Natural killer cell (primary cell): ENCODE data around the gene ETV4. TPM values are rescaled to one million over a fixed set of nuclear protein-coding genes. Genes with fewer than 3 reads are reported as not detected.

Experiments
- ATAC-seq, 3 donors: fragments of 150-1000 bp in 2 of 3; fragments of 200-7000 bp in 1 of 3; cut with Tn5 transposase; 1 replicate in 1 of 3; 2 replicates in 2 of 3; pipeline ENCODE4 v1.10.0; 2021; ENCODE audit warnings: mild to moderate bottlenecking in 2 of 3, moderate library complexity in 2 of 3
- DNase-seq, 2 donors: peaks; one replicate each; pipeline versions ENCODE4 v3.0.0 to v3.0.0-alpha.2; 2013 to 2021; ENCODE audit warnings: mixed read lengths in 1 of 2
- H3K27ac ChIP-seq: one replicate; pipeline ENCODE4 v1.5.1; 2013; ENCODE audit warnings: mild to moderate bottlenecking, low read length
- H3K27me3 ChIP-seq: one replicate; pipeline ENCODE4 v1.6.1; 2013; ENCODE audit warnings: low read length; ENCODE audit not compliant: control insufficient read depth, insufficient read depth
- H3K36me3 ChIP-seq: one replicate; pipeline ENCODE4 v1.6.1; 2013; ENCODE audit warnings: low read length; ENCODE audit not compliant: control insufficient read depth, insufficient read depth
- H3K4me1 ChIP-seq: one replicate; pipeline ENCODE4 v1.6.1; 2013; ENCODE audit warnings: low read length; ENCODE audit not compliant: control insufficient read depth, insufficient read depth
- H3K4me3 ChIP-seq: one replicate; pipeline ENCODE4 v1.5.1; 2013; ENCODE audit warnings: low read length
- H3K9me3 ChIP-seq: one replicate; pipeline ENCODE4 v1.6.1; 2013; ENCODE audit warnings: low read length; ENCODE audit not compliant: control insufficient read depth, insufficient read depth
- H3K27ac Mint-ChIP-seq, 2 donors: one replicate each; pipeline ENCODE4 v1.8.0; 2022; ENCODE audit warnings: mild to moderate bottlenecking in 2 of 2, mixed read lengths in 2 of 2, moderate library complexity in 1 of 2
- H3K27me3 Mint-ChIP-seq, 2 donors: one replicate each; pipeline ENCODE4 v1.8.0; 2022; ENCODE audit warnings: low read depth in 2 of 2, mixed read lengths in 2 of 2
- H3K36me3 Mint-ChIP-seq: one replicate; pipeline ENCODE4 v1.8.0; 2022; ENCODE audit warnings: mixed read lengths
- H3K4me1 Mint-ChIP-seq, 2 donors: one replicate each; pipeline ENCODE4 v1.8.0; 2022; ENCODE audit warnings: mixed read lengths in 2 of 2
- H3K4me3 Mint-ChIP-seq: one replicate; pipeline ENCODE4 v1.8.0; 2022; ENCODE audit warnings: mild to moderate bottlenecking, moderate library complexity, mixed read lengths
- H3K9me3 Mint-ChIP-seq, 2 donors: one replicate each; pipeline ENCODE4 v1.8.0; 2022; ENCODE audit warnings: mixed read lengths in 2 of 2
- CTCF ChIP-seq: fragments of 200-600 bp; IDR thresholded peaks from one replicate; pipeline ENCODE4 v1.8.0; 2022; ENCODE audit warnings: antibody characterized with exemption
- WGBS: methylation state at CpG from one replicate; pipeline ENCODE4 v1.1.7; 2013; ENCODE audit warnings: missing lambda C conversion rate; ENCODE audit not compliant: insufficient coverage; 5-methylcytosine and 5-hydroxymethylcytosine counted together
- intact Hi-C: fragments of 100-400 bp; cut with micrococcal nuclease; formaldehyde crosslinking; loops from one replicate; pipeline ENCODE4 v1.14.2; 2022
- total RNA-seq, 4 donors: library from RNA; stranded (reverse); fragments of 120-200 nt in 1 of 4; gene quantifications; one replicate each; pipeline versions ENCODE4 v1.2.3 to v1.2.4, GENCODE V29; 2013 to 2022

Gene ETV4
- total RNA-seq, 3 donors from 2014 or later (not counting 1 experiment from before 2014, with no cell fraction given): not detected

GRCh38 chr17:43558805-43559160 is 12.6 kb upstream of the ETV4 start:
- Histone ChIP-seq H3K36me3 (no peaks in the 10 kb centered on the region), H3K4me3 (no peak overlapping the region), H3K27ac (no peak overlapping the region), H3K9me3 (no peaks in the 10 kb centered on the region), H3K27me3 (peaks cover 8% of the 10 kb centered on the region), H3K4me1 (no peaks in the 10 kb centered on the region)
- Mint-ChIP-seq H3K9me3 (no peaks in the 10 kb centered on the region), H3K27me3 (peaks cover 37 to 38% of the 10 kb centered on the region in 2 donors), H3K4me3 (no peak overlapping the region), H3K27ac (no peak overlapping the region), H3K4me1 (peaks cover 5 to 8% of the 10 kb centered on the region in 2 donors), H3K36me3 (no peaks in the 10 kb centered on the region)
- 93% methylated on average over 4 of the region's 5 CpGs for WGBS
- intact Hi-C loops: no loop called here
- no peak for TF ChIP-seq CTCF
- ATAC-seq (no peak), DNase-seq (no peak)

GRCh38 chr17:43556292-43556691 is 10.2 kb upstream of the ETV4 start:
- Mint-ChIP-seq H3K36me3 (no peaks in the 10 kb centered on the region), H3K27ac (no peak overlapping the region), H3K9me3 (no peaks in the 10 kb centered on the region), H3K4me3 (no peak overlapping the region), H3K27me3 (peaks cover 21 to 22% of the 10 kb centered on the region in 2 donors), H3K4me1 (peaks cover 4 to 5% of the 10 kb centered on the region in 2 donors)
- 10% methylated on average over 5 of the region's 5 CpGs for WGBS
- Histone ChIP-seq H3K9me3 (no peaks in the 10 kb centered on the region), H3K36me3 (no peaks in the 10 kb centered on the region), H3K27ac (no peak overlapping the region), H3K27me3 (no peaks in the 10 kb centered on the region), H3K4me1 (no peaks in the 10 kb centered on the region), H3K4me3 (no peak overlapping the region)
- TF ChIP-seq CTCF: no peak
- intact Hi-C loops: no loop called here
- ATAC-seq: peak; percentile 28 to 37 (median 36)
- no peak for DNase-seq

GRCh38 chr17:43554857-43555256 is 8.7 kb upstream of the ETV4 start:
- Mint-ChIP-seq H3K4me1 (peaks cover 4 to 5% of the 10 kb centered on the region in 2 donors), H3K27ac (no peak overlapping the region), H3K36me3 (no peaks in the 10 kb centered on the region), H3K9me3 (no peaks in the 10 kb centered on the region), H3K27me3 (peaks cover 21 to 24% of the 10 kb centered on the region in 2 donors), H3K4me3 (no peak overlapping the region)
- Histone ChIP-seq H3K4me1 (no peaks in the 10 kb centered on the region), H3K27me3 (no peaks in the 10 kb centered on the region), H3K36me3 (no peaks in the 10 kb centered on the region), H3K9me3 (no peaks in the 10 kb centered on the region), H3K27ac (no peak overlapping the region), H3K4me3 (no peak overlapping the region)
- TF ChIP-seq CTCF: no peak
- ATAC-seq: no peak
- no peak for DNase-seq
- WGBS: 29% methylated on average over 4 of the region's 6 CpGs
- intact Hi-C loops: no loop called here

DNA sequence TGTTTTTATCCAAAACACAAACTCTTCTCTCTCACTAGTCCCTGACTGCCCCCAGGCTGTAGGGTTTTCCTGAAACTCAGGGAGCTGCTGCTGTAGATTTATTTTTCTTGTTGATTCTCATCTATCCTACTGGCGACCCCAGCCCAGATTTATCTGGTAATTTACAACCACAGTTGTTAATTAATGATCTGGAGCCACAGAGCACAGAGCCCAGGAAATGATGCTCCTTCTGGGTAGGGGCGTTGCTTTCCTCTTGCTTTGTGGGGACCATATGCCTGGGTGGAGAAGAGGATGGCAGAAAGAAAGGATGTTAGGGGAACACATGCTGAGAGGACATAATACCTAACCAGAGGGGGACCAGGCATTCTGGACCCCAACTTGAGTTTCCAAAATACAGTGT is 7.4 kb upstream of the ETV4 start:
- Mint-ChIP-seq H3K27me3 (peaks cover 24 to 35% of the 10 kb centered on the region in 2 donors), H3K36me3 (no peaks in the 10 kb centered on the region), H3K27ac (no peak overlapping the region), H3K4me3 (no peak overlapping the region), H3K9me3 (no peaks in the 10 kb centered on the region), H3K4me1 (peaks cover 4 to 5% of the 10 kb centered on the region in 2 donors)
- DNase-seq: no peak
- 32% methylated on average over 1 of the region's 2 CpGs for WGBS
- Histone ChIP-seq H3K4me3 (no peak overlapping the region), H3K27ac (no peak overlapping the region), H3K27me3 (no peaks in the 10 kb centered on the region), H3K9me3 (no peaks in the 10 kb centered on the region), H3K36me3 (no peaks in the 10 kb centered on the region), H3K4me1 (no peaks in the 10 kb centered on the region)
- no peak for TF ChIP-seq CTCF
- ATAC-seq: no peak
- intact Hi-C loops: no loop called here
